Vagina (tissue), 2 donors: ENCODE results near the gene PIWIL1.

ENCODE experiments used
- POLR2A ChIP-seq, 2 donors: fragments of 450-650 bp; IDR thresholded peaks; one replicate each; pipeline ENCODE4 v1.6.1; 2017; ENCODE audit warnings: antibody characterized with exemption in 2 of 2, mild to moderate bottlenecking in 2 of 2, moderate library complexity in 2 of 2
- POLR2AphosphoS5 ChIP-seq, 2 donors: sonication (generic); formaldehyde crosslinking; IDR thresholded peaks; one replicate each; pipeline ENCODE4 v1.9.0; 2017; ENCODE audit warnings: antibody characterized with exemption in 2 of 2, mild to moderate bottlenecking in 2 of 2, low read depth in 1 of 2; ENCODE audit not compliant: insufficient read depth in 1 of 2
- TF ChIP-seq, protein P1 (sequence below), 3 experiments: fragments of 450-650 bp in 2 of 3; fragments of 200-600 bp in 1 of 3; sonication (generic) in 1 of 3; IDR thresholded peaks; one replicate each; pipeline ENCODE4 v1.5.1; 2017 to 2019; ENCODE audit warnings: antibody characterized with exemption in 3 of 3, mild to moderate bottlenecking in 2 of 3, moderate library complexity in 2 of 3

DNA sequence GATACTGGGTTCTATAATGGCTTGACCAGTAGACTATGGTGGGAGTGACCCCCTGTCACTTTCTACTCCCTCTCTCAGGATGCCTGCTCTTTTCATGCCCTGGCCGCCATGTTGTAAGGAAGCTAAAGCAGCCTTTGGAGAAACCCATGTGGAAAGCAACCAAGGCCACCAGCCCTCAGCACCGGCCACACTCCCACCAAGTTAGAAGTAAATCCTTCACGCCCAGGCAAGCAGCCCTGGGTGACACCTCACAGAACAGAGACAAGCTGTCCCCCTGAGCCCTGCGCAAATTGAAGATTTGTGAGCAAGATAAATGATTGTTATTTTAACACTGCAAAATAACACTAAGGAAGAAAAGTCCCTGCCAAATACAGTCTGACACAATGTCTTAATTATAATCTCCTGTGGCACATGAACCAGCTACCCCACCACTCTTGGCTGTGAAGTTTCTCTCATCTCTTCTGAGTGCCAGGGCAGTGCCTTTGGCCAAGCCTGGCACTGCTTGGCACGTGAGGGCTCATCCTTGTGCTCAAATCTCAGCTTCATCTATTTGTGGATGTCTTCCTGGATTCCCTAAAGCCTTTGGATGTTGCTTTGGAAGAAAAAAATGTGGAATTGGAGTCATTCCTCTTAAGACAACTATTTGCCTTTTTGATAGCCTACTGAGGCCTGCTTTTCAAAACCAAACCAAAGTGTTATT lies 39.2 kb upstream of the PIWIL1 start:
- TF ChIP-seq, protein P1, sequence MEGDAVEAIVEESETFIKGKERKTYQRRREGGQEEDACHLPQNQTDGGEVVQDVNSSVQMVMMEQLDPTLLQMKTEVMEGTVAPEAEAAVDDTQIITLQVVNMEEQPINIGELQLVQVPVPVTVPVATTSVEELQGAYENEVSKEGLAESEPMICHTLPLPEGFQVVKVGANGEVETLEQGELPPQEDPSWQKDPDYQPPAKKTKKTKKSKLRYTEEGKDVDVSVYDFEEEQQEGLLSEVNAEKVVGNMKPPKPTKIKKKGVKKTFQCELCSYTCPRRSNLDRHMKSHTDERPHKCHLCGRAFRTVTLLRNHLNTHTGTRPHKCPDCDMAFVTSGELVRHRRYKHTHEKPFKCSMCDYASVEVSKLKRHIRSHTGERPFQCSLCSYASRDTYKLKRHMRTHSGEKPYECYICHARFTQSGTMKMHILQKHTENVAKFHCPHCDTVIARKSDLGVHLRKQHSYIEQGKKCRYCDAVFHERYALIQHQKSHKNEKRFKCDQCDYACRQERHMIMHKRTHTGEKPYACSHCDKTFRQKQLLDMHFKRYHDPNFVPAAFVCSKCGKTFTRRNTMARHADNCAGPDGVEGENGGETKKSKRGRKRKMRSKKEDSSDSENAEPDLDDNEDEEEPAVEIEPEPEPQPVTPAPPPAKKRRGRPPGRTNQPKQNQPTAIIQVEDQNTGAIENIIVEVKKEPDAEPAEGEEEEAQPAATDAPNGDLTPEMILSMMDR (IDR thresholded peaks at IDR 0.05), result no peak
- TF ChIP-seq POLR2A (IDR thresholded peaks at IDR 0.05) (no peak), POLR2AphosphoS5 (IDR thresholded peaks at IDR 0.05; ENCODE audit: insufficient read depth in 1 of 2, low read depth in 1 of 2) (no peak)
